HG02943 (cell line): ENCODE data around the gene DNMT3L.
"Not testable (repeated sequence)": the region's sequence is repeated elsewhere in the genome, so short reads cannot be mapped to it uniquely, and the experiment has no call there.

Experiments used
- ATAC-seq: cut with Tn5 transposase; IDR thresholded peaks from one replicate; pipeline ENCODE4 v1.9.1; 2021; ENCODE audit warnings: mild to moderate bottlenecking, low read depth, moderate library complexity; ENCODE audit not compliant: unreplicated experiment

DNMT3L gene

DNA sequence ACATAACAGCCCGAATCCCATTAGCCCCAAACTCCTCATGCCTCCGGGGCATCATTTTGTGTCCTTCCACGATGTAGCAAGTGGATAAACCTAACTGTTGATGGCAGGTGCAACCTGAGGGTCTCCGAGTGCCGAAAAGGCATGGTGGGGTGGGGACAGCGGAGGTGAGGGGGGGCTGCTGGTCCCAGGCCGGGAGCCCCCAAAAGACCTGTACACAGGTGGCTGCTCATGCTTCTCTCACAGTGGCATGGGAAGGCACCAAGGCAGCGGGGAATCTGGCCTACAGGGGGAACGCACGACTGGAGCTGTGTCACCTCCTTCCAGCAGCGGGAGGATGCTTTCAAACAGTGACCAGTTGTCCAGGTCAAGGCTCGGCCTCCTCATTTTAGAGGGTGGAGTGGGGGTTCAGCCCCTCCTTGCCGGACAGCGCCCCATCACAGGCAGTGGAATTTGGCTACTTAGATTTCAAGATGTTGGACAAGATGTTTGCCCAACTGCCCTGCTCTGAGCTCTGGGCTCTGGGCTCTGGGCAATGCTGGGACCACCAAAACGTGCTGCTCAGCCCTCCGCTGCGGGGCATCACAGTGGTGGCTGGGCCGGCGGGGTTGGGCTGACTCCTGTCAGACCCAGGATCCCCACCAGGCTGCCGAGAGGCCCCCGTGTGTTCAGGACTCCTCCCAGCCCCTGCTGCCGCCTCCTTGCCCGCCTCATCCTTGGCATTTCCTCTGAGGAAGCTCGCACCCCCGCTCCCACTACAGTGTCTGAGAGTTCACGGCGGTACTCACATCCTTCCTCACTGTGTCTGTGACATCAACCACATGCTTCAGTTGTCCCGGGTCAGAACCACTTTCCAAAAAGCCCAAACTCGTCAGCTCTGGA, 7.6 kb downstream of the DNMT3L start:
- no peak for ATAC-seq

DNA sequence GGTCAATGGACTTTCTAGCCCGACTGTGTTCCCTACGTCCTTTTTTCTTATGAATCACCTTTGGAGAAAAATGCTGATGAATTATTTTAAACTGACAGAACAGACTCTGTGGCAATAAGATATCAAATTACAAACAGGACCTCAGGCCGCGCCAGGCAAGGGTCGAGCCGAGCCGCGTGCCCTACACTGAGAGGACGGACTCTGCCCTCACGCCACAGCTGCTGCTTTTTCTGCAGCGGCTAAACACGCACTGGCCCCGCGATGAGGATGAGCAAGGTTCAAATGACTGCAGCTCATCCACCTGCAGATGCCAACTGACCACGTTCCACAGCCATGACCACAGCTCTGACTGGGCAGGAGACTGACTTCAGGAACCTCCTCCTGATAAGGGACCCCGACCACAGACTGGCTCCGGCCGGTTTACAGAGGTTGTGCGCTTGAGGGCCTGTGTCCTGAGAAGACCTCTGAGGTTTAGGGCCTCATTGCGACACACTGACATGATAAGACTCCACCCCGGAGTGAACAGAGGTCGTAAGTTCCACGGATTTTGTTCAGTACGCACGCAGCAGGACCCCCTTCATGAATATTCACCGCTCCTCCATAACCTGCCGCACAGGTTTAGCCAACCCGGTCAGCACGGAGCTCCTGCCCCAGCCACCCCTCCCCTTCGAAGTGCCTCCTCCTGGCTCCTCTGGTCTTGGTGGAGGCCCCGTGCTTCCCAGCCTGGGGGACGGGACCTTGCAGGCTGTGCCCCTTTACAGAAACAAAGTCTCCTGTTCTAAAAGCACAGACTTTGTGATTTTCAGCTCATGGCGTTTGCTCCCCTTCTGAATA, 12.3 kb downstream of the DNMT3L start:
- ATAC-seq: not testable (repeated sequence)

DNA sequence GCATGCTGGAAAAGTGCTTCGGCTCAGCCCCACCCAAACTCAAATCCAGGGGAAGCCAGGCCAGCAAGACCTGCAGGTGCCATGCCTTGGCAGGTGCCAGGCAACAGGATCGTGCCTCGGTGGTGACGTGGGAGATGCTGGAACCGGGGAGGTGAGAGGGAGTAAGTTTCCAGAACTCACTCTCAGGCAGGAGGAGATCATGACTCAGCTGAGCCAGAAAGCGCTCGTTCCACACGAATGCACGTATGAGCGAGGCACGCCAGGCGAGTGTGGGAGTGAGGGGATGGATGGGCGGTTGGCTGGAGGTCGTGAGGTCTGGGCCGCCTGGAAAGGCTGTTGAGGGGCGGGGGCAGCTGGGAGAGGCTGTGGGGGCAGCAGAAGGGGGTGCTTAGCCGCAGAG, 13.8 kb downstream of the DNMT3L start:
- ATAC-seq: not testable (repeated sequence)

DNA sequence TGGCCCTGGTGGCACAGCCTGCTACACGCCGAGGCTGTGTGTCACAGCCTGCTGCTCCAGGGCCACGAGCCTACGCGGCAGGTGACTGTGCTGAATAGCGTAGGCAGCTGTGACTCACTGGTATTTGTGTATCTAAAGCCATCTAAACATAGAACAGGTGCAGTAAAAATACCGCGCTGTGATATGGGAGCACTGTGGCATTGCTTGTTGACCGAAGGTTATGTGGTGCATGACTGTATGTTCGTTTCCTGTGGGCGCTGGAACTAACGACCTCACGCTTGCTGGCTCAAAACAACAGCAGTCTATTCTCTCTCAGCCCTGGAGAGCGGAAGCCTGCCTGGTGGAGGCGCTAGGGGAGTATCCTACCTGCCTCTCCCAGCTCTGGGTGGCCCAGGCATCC, 17.7 kb downstream of the DNMT3L start:
- ATAC-seq: not testable (repeated sequence)

DNA sequence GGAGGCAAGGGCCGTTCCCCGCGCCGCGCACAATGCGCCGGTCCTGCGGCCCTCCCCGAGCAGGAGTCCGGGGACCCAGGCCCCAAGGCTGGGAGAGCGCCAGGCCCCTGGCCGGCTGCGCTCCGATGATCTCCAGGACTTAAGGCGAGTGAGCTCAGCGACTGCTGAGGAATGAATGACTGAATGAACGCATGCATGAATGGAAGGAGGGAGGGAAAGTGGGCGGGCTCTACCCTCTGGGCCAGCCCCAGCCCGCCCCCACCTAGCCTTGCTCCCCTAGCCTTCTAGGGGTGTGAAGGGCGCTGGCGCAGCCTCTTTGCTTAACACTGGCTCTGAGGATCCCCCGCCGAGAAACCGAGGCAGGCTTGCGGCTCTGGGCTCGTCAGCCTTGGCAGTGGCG, 20.4 kb downstream of the DNMT3L start:
- ATAC-seq: not testable (repeated sequence)

DNA sequence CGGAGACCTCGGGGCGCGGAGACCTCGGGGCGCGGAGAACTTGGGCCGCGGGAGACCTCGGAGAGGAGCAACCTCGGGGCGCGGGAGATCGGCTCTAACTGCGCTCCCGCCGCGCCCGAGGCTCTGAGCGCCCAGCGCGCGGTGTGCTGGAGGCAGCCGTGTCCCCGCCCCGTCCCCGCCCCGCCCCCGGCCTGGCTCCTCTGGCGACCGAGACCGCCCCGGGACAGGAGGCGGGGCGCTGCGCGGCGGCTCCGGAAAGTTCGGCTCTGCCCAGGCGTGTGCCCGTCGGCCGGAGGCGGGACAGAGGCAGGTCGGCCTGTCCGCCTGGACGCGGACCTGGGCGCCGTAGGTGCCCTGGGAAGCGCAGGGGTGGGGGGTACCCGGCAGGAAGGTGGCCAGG, 20.9 kb downstream of the DNMT3L start, which contains the start of gene ICOSLG:
Gene ICOSLG (minus strand): TSS at position 102 of the 400 bp plus-strand sequence. CDS start 126 bp downstream, outside the sequence.
- ATAC-seq: not testable (repeated sequence)

DNA sequence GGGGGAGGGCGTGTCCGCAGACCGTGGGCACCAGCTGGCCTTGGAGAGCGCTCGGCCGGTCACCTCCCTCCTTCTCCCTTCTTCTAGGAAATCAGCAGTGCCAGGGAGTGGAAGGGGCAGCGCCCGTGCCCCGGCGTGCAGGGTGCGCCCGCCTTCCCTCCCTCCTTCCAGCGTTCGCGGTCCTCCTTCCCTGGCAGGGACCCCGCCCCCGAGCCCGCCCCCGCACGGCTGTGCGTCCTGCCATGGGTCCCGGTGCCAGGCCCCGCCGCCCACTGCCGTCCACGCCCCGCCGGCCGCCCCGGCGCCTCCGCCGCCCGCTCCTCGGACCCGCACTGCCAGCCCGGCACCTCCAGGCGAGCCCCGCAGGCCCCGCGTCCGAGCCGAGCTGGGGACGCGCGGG, 21.3 kb downstream of the DNMT3L start:
- not testable (repeated sequence) for ATAC-seq

DNA sequence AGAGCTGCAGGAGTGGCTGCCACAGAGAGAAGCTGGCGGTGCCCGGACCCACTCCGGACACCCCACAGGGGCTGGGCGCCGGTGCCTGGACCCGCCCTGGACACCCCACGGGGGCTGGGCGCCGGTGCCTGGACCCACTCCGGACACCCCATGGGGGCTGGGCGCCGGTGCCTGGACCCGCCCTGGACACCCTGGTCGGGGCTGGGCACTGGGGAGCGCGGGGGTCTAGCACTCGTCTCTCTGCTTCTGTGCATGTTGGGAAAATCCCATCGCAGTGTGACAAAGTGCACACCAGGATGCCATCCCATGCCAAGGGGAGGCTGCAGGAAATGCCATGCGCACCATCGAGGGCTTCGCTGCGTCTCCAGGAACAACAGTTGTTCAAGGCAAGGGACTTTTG, 32.1 kb downstream of the DNMT3L start:
- not testable (repeated sequence) for ATAC-seq

DNA sequence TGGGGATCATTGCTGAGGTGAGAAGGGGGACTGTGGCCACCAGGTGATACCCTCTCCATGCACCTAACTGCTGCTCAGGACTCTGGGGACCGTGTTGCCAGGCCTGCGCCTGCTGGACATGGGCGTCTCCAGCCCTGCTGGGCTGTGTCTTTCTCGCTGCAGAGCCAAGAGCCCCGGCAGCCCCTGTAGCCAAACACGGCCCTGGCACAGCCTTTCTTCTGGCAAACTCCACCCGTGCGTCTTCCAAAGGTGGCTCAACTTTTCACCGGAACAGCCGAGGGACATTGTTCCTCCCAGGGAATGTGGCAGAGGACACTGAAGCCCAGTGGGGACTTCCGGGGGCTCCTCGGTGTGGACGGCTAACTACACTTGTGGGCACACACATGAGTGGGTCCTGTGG, 33.6 kb downstream of the DNMT3L start:
- not testable (repeated sequence) for ATAC-seq

DNA sequence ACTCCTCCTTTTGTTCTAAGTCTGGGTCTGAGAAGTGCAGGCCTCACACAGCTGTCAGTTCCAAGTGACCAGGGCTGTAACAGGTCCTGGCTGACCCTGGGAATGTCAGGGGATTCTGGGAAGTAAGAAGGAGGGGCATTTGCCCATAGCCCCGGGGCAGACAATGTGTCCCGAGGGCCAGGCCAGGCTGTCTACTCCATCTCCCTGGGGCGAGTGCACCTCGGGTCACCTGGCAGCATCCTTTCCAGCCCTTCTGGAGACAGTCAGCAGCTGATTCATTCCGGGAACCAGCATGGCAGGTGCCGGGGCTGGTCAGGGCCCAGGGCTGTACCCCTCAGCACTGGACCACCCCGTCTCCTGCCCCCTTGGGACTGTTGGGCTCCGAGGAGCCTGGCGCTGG, 34.1 kb downstream of the DNMT3L start:
- ATAC-seq: not testable (repeated sequence)

DNA sequence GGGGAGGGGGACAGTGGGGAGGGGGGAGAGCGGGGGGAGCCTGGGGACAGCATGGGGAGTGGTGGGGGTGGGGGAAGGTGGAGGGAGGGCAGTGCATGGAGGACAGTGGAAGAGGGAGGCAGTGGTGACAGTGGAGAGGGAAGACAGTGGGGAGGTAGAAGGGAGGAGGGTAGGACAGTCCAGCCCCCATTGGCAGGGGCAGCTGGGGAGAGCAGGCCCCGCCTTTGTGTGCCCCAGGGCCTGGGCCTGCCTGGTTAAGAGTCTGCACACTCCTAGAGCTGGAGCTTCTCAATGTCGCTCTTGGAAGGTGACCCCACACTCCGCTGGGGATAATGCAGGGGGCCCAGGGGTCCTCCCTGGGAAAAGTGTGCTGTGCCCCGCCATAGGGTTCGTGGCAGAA, 36.1 kb downstream of the DNMT3L start:
- ATAC-seq: not testable (repeated sequence)

DNA sequence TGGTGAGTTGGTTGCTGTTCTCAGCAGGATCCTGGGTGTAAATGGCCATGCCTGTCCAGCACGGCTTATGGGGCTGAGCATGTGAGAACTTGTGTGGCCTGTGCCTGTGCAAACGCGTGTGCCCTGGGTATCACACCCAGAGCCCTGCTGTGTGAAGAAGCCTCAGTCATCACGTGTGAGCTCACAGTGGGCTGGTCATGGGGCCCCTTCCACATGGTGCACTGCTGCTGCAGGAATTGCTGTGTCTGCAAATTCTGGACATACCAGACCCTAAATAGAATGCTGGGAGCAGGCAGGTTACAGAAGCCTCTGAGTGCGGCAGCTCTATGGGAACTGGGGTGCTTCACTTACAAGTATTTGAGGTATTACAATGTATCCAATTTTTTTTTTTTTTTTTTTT, 38.4 kb downstream of the DNMT3L start:
- not testable (repeated sequence) for ATAC-seq

DNA sequence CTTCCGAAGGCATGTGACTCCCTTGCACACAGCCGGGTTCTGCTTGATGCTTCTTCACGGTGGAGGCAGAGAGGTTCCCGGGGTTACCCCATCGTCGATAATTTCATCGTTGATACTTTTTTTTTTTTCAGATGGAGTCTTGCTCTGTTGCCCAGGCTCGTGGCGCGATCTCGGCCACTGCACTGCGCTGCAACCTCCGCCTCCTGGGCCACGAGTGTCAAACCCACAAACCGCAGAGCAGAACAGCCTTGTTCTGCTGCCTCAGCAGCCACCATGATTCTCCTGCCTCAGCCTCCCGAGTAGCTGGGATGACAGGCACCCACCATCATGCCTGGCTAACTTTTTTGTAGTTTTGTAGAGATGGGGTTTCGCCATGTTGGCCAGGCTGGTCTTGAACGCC, 41.0 kb downstream of the DNMT3L start:
- not testable (repeated sequence) for ATAC-seq

DNA sequence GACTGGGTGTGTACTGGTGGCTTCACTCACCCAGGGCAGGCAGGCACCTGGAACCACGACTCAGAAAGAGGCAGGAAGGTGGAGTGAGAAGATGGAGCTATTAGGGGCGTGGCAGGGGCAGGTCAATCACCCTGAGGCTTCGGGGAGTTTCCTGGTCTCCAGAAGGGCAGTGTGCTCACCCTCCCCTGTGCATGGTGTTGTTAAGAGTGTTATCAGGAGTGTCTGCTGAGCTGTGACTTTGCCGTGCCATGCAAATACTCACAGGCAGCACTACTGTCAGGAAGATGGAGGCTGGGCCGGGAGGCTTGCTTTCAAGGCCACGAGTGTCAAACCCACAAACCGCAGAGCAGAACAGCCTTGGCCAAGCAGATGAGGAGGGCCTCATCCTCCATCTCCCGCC, 43.2 kb downstream of the DNMT3L start:
- not testable (repeated sequence) for ATAC-seq

DNA sequence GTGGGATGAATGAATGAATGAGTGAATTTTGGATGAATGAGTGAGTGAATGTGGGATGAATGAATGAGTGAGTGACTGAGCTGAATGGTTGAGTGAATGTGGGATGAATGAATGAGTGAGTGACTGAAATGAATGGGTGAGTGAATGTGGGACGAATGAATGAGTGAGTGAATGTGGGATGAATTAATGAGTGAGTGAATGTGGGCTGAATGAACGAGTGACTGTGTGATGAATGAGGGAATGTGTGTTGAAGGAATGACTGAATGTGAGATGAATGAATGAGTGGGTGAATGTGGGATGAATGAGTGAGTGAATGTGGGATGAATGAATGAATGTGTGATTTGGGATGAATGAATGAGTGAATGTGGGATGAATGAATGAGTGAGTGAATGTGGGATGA, 49.7 kb downstream of the DNMT3L start:
- not testable (repeated sequence) for ATAC-seq

DNA sequence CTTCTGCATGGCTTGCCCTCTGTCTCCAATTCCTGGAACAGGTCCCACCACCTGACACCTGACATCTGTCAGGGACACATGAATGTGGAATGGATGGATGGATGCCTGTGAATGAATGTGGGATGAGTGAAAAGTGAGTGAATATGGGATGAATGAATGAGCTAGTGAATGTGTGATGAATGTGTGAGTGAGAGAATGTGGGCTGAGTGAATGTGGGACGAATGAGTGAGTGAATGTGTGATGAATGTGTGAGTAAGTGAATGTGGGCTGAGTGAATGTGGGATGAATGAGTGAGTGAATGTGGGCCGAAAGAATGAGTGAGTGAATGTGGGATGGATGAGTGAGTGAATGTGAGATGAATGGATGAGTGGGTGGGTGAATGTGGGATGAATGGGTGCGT, 50.1 kb downstream of the DNMT3L start:
- not testable (repeated sequence) for ATAC-seq

DNA sequence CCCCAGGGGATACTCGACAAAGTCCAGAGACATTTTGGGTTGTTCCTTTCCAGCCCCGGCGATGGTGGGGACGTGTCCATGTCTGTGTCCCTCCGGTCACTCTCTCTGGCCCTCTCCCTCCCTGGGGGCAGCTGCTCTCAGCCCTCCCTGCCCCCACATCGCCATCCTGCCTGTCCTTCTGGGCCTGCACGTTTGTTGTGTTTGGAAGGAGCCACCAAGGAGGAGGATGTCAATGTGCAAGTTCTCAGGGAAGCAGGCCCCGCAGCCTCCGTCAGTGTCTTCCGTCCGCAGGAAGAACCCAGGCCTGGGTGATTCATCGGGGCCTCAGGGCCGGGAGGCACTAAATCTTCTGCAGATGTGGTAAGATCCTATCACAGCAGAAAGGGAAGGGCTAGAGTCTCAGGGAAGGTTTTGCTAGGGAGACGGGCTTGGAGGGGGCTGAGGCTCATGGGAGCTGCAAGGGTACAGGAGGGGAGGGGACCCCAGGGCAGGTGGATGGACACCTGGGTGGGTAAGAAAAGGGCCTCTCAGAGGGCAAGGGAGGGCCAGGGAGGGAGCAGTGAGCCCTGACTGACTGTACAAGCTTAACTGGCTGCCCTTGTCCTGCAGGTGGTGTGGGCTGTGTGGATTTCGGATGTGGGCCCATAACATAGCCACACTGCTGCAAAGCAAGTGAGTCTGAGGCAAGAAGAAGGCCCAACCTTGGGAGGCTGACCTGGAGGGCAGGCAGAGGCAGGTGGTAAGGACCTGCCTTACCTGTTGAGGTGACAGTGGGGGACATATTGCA, 53.6 kb downstream of the DNMT3L start:
- not testable (repeated sequence) for ATAC-seq

DNA sequence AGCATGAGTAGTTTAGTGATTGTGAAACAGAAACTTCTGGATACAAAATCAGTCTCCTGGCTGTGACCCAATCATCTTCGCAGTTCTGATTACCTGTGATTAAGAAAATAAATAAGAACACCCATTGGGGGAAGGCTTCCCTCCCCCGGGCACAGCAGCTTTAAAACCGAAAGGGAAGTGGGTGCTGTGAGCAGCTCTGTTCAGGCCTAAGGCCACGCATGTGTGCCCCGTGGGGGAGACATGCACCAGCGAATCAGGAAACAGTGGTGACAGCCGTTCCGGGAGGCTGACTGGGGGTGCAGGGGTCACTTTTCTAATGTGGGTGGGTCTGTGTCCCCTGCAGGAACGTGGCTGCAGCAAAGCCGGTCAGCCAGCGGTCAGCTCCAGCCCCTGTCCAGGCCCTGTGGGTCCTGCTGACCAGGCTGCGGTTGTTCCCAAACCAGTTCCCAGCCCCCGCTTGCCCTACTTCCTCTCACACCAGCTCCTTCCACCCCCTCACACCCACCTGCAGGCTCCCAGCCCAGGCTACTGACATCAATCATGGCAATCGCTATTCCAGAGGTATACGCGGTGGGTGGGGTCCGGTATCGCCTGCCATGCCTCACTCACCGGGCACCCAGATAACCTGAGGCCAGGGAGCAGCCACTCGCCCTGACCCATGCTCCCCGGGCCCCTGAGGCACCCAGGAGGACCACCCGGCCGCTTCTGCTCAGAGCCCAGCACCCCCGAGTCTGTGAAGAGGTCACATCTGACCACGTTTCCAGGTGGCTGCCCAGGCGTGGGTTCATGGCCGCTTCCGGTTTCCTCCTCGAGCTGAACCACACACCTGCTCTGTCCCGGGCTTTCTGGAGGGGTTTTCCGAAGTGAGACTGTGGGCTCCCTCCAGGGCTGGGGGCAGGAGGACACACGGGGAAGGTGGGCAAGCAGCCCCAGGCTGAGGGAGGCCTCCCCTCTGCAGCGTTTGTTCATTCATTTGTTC, 54.7 kb downstream of the DNMT3L start:
- ATAC-seq: peak; percentile 62

DNA sequence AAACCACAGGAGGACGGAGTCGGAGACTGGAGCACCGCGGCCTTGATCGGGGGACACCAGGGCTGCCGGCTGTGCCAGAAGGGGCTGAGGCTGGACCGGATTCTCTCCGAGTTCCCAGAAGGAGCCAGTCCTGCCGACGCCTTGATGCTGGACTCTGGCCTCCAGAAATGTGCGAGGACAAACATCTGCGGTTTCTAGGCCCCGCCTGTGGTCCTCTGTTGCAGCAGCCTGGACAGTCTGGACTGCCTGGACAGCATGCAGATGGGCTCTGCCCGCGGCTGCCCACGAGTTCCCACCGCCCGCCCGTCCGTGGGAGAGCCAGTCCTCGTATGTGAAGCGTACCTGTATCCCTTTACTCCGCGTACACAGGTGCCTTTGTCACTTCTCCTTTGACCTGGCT, 55.5 kb downstream of the DNMT3L start:
- ATAC-seq: not testable (repeated sequence)
